Astrocyte (in vitro differentiated cells and primary cell): Measurements from ENCODE around the gene PCED1A.

Experiments used
- CTCF ChIP-seq: IDR thresholded peaks from 2 replicates; pipeline ENCODE4 v1.5.1; 2011; ENCODE audit warnings: low read depth, mild to moderate bottlenecking, inconsistent platforms, low read length, moderate library complexity; ENCODE audit not compliant: insufficient read depth
- EZH2 ChIP-seq: IDR thresholded peaks from 2 replicates; pipeline ENCODE4 v1.6.1; 2012; ENCODE audit warnings: mild to moderate bottlenecking, low read length, inconsistent platforms; ENCODE audit not compliant: insufficient read depth

GRCh38 chr20:2826655-2827054 is 13.8 kb downstream of the PCED1A start:
- TF ChIP-seq CTCF, result no peak
- no peak for TF ChIP-seq EZH2
